Measurements from ENCODE around the gene COL25A1. TPM values are rescaled to one million over a fixed set of nuclear protein-coding genes. Genes with fewer than 3 reads are reported as not detected.

The COL25A1 gene
- total and polyA plus RNA-seq, 2 donors (not counting 3 experiments of a cell fraction or from before 2014, with no cell fraction given) = 0.21 to 3.5 TPM

- Histone ChIP-seq H3K79me2 (ENCODE audit: control insufficient read depth, insufficient read depth, low read length) (no peaks in the 10 kb centered on the region), H3K27ac (ENCODE audit: insufficient read depth, low read depth, low read length) (no peak overlapping the region), H3K27me3 (ENCODE audit: control insufficient read depth in 2 of 2, insufficient read depth in 2 of 2, low read length in 2 of 2) (peaks cover 0 to 6% of the 10 kb centered on the region in 2 experiments), H3K36me3 (ENCODE audit: control insufficient read depth in 2 of 2, extremely low read depth in 1 of 2, insufficient read depth in 2 of 2, low read length in 2 of 2) (no peaks in the 10 kb centered on the region), H3K4me3 (replicated peaks in 1 of 3; ENCODE audit: insufficient read depth in 1 of 3, low read depth in 1 of 3, low read length in 3 of 3) (no peak overlapping the region), H3K4me2 (ENCODE audit: insufficient read depth, low read length) (no peak overlapping the region), H2AFZ (ENCODE audit: low read depth, low read length) (no peak overlapping the region), H3K9me1 (replicated peaks; ENCODE audit: control insufficient read depth, extremely low read depth, insufficient read depth, low read length) (no peaks in the 10 kb centered on the region), H3K9ac (replicated peaks; ENCODE audit: extremely low read depth, insufficient read depth, low read length) (no peak overlapping the region), H4K20me1 (replicated peaks; ENCODE audit: control insufficient read depth, extremely low read depth, insufficient read depth, low read length) (no peaks in the 10 kb centered on the region), H3K4me1 (ENCODE audit: control insufficient read depth, extremely low read depth, insufficient read depth, low read length) (no peaks in the 10 kb centered on the region), H3K9me3 (replicated peaks; ENCODE audit: control insufficient read depth, insufficient read depth, low read length) (no peaks in the 10 kb centered on the region)
- no peak for DNase-seq (ENCODE audit: low read depth, low spot score)
- intact Hi-C loops (cut with micrococcal nuclease) = loop anchor here (1.0 to 10.0 kb wide), 7 partner anchors 44 to 572 kb away; no protein-coding TSS in a partner anchor
- POLR2A ChIA-PET = interaction anchor here (0.6 kb wide), 1 partner anchor 468 kb away, joined by 3 read pairs; the partner anchor contains the start of gene COL25A1
- no peak for FAIRE-seq
- dilution Hi-C loops (cut with MboI; ENCODE audit: extremely low pct_ligation_motif_present, low sequenced_read_pairs) = no loop called here
- CTCF ChIA-PET = interaction anchor here (0.9 to 3.2 kb wide), 6 partner anchors 77 to 573 kb away, joined by 3 to 30 read pairs (median 8); no protein-coding TSS in a partner anchor
- TF ChIP-seq GATA2 (IDR thresholded peaks at IDR 0.05; ENCODE audit: insufficient read depth, insufficient read length, low read depth, low read length) (no peak), EZH2 (IDR thresholded peaks at IDR 0.05; ENCODE audit: borderline replicate concordance, low read depth, low read length, severe bottlenecking) (no peak)
- no TSS peak for BruUV-seq (replicated peaks)
These were observed 468.2 kb downstream of the COL25A1 start for GRCh38 chr4:108834166-108834834.

DNA sequence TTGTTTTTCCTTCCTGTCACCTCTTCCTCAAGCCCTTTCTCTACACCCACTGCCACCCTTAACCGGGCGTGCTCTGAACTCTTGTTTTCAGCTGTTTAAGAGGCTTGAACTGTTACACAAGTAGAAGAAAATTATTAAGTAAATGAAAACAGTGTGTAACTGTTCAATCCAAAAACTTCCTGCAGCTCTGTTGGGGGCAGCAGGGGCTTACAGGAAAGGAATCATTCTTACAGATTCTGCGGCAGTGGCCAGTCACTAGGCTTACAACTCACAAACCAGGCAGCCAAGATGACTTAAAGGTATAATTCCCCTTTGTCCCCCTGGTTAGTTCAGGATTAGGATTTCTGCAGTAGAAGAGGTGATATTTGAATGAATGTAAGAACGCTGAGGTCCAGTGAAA is 469.4 kb downstream of the COL25A1 start:
- Histone ChIP-seq H3K9me1 (replicated peaks; ENCODE audit: control insufficient read depth, extremely low read depth, insufficient read depth, low read length) (no peaks in the 10 kb centered on the region), H3K36me3 (ENCODE audit: control insufficient read depth in 2 of 2, extremely low read depth in 1 of 2, insufficient read depth in 2 of 2, low read length in 2 of 2) (no peaks in the 10 kb centered on the region), H3K4me3 (replicated peaks in 1 of 3; ENCODE audit: insufficient read depth in 1 of 3, low read depth in 1 of 3, low read length in 3 of 3) (no peak overlapping the region), H2AFZ (ENCODE audit: low read depth, low read length) (no peak overlapping the region), H3K9me3 (replicated peaks; ENCODE audit: control insufficient read depth, insufficient read depth, low read length) (no peaks in the 10 kb centered on the region), H3K79me2 (ENCODE audit: control insufficient read depth, insufficient read depth, low read length) (no peaks in the 10 kb centered on the region), H3K4me1 (ENCODE audit: control insufficient read depth, extremely low read depth, insufficient read depth, low read length) (no peaks in the 10 kb centered on the region), H3K27ac (ENCODE audit: insufficient read depth, low read depth, low read length) (no peak overlapping the region), H3K9ac (replicated peaks; ENCODE audit: extremely low read depth, insufficient read depth, low read length) (no peak overlapping the region), H4K20me1 (replicated peaks; ENCODE audit: control insufficient read depth, extremely low read depth, insufficient read depth, low read length) (no peaks in the 10 kb centered on the region), H3K4me2 (ENCODE audit: insufficient read depth, low read length) (no peak overlapping the region), H3K27me3 (ENCODE audit: control insufficient read depth in 2 of 2, insufficient read depth in 2 of 2, low read length in 2 of 2) (peaks cover 0 to 9% of the 10 kb centered on the region in 2 experiments)
- intact Hi-C loops (cut with micrococcal nuclease) (loop anchor here (2.0 to 10.0 kb wide), 2 partner anchors 150 to 192 kb away; no protein-coding TSS in a partner anchor), dilution Hi-C loops (cut with MboI; ENCODE audit: extremely low pct_ligation_motif_present, low sequenced_read_pairs) (no loop called here)
- POLR2A ChIA-PET = no interaction called here
- CTCF ChIA-PET = interaction anchor here (0.9 to 3.2 kb wide), 7 partner anchors 78 to 575 kb away, joined by 3 to 30 read pairs (median 8); no protein-coding TSS in a partner anchor
- DNase-seq (ENCODE audit: low read depth, low spot score) (no peak), FAIRE-seq (no peak)
- TF ChIP-seq, protein P1, sequence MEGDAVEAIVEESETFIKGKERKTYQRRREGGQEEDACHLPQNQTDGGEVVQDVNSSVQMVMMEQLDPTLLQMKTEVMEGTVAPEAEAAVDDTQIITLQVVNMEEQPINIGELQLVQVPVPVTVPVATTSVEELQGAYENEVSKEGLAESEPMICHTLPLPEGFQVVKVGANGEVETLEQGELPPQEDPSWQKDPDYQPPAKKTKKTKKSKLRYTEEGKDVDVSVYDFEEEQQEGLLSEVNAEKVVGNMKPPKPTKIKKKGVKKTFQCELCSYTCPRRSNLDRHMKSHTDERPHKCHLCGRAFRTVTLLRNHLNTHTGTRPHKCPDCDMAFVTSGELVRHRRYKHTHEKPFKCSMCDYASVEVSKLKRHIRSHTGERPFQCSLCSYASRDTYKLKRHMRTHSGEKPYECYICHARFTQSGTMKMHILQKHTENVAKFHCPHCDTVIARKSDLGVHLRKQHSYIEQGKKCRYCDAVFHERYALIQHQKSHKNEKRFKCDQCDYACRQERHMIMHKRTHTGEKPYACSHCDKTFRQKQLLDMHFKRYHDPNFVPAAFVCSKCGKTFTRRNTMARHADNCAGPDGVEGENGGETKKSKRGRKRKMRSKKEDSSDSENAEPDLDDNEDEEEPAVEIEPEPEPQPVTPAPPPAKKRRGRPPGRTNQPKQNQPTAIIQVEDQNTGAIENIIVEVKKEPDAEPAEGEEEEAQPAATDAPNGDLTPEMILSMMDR (IDR thresholded peaks at IDR 0.05; ENCODE audit: extremely low read depth in 1 of 2, insufficient read depth in 1 of 2, low read depth in 1 of 2, low read length in 2 of 2) = no peak
- TF ChIP-seq POLR2A (IDR thresholded peaks at IDR 0.05; ENCODE audit: low read depth, low read length) (no peak), POLR2AphosphoS5 (IDR thresholded peaks at IDR 0.05; ENCODE audit: insufficient read depth, low read depth, low read length) (no peak), GATA2 (IDR thresholded peaks at IDR 0.05; ENCODE audit: insufficient read depth, insufficient read length, low read depth, low read length) (no peak), FOS (IDR thresholded peaks at IDR 0.05; ENCODE audit: borderline replicate concordance, insufficient read depth, low read length) (no peak), MAX (IDR thresholded peaks at IDR 0.05; ENCODE audit: insufficient read depth, insufficient read length) (no peak), EZH2 (IDR thresholded peaks at IDR 0.05; ENCODE audit: borderline replicate concordance, low read depth, low read length, severe bottlenecking) (no peak), MYC (IDR thresholded peaks at IDR 0.05; ENCODE audit: low read depth, low read length) (no peak), JUN (IDR thresholded peaks at IDR 0.05; ENCODE audit: borderline replicate concordance, insufficient read depth, insufficient read length, low read depth) (no peak)
- BruUV-seq (replicated peaks) = no TSS peak
